Liver (tissue), 3 donors: ENCODE results near the gene SPR.

Source experiments
- EGR1 ChIP-seq, 2 donors: IDR thresholded peaks; 2 replicates each; pipeline ENCODE4 v1.6.1; 2016 to 2018; ENCODE audit warnings: antibody characterized with exemption in 2 of 2, low read depth in 2 of 2
- FOXA1 ChIP-seq: IDR thresholded peaks from 2 replicates; pipeline ENCODE4 v1.6.1; 2016; ENCODE audit warnings: antibody characterized with exemption
- GABPA ChIP-seq, 2 donors: IDR thresholded peaks in 1 of 2; conservative IDR thresholded peaks in 1 of 2; 2 replicates each; pipeline ENCODE4 v1.6.1; 2016; ENCODE audit warnings: antibody characterized with exemption in 2 of 2, mild to moderate bottlenecking in 1 of 2, moderate library complexity in 1 of 2
- HNF4A ChIP-seq, 2 donors: conservative IDR thresholded peaks; 2 replicates each; pipeline ENCODE4 v1.6.1; 2016; ENCODE audit warnings: antibody characterized with exemption in 2 of 2, mild to moderate bottlenecking in 2 of 2
- JUND ChIP-seq, 2 donors: IDR thresholded peaks; 2 replicates each; pipeline ENCODE4 v1.6.1; 2016; ENCODE audit warnings: antibody characterized with exemption in 2 of 2
- RAD21 ChIP-seq, 2 donors: IDR thresholded peaks; 2 replicates each; pipeline ENCODE4 v1.6.1; 2016; ENCODE audit warnings: antibody characterized with exemption in 2 of 2, mild to moderate bottlenecking in 2 of 2
- SP1 ChIP-seq: IDR thresholded peaks from 2 replicates; pipeline ENCODE4 v1.6.1; 2018; ENCODE audit warnings: antibody characterized with exemption, mild to moderate bottlenecking
- YY1 ChIP-seq: IDR thresholded peaks from 2 replicates; pipeline ENCODE4 v1.6.1; 2016; ENCODE audit warnings: antibody characterized with exemption, mild to moderate bottlenecking
- TF ChIP-seq, protein P1 (sequence below): fragments of 150-350 bp; IDR thresholded peaks from 2 replicates; pipeline ENCODE4 v1.5.1; 2017; ENCODE audit warnings: improper control_type of control experiment, low read depth, low read length; ENCODE audit not compliant: missing input control
- TF ChIP-seq, protein P2 (sequence below): IDR thresholded peaks from 2 replicates; pipeline ENCODE4 v1.6.1; 2016; ENCODE audit warnings: antibody characterized with exemption
- TF ChIP-seq, protein P3 (sequence below): IDR thresholded peaks from 2 replicates; pipeline ENCODE4 v1.6.1; 2016; ENCODE audit warnings: antibody characterized with exemption
- TF ChIP-seq, protein P4 (sequence below): IDR thresholded peaks from 2 replicates; pipeline ENCODE4 v1.6.1; 2016; ENCODE audit warnings: antibody characterized with exemption, mild to moderate bottlenecking
- TF ChIP-seq, protein P5 (sequence below): IDR thresholded peaks from 2 replicates; pipeline ENCODE4 v1.6.1; 2016; ENCODE audit warnings: antibody characterized with exemption
- donor health status: healthy.
- donor health status: healthy.

DNA sequence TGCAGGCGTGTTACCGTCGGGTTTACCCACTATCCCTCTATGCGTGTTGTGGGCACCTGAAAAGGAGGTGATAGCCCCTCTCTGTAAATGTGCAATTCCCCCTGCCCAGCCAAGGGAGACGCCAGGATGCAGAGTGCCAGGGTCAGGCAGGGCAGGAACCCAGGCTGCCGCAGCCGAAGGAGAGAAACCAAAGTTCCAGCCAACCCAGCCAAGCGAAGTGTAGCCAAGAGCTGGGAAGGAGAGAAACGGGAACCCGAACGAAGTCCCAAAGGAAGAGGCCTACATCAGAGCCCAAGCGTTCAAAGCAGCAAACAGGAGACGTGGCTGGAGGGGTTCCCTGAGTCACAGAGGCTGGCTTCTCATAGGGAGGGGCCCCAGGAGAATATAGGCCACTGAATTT lies 24.2 kb upstream of the SPR start:
- TF ChIP-seq, protein P1, sequence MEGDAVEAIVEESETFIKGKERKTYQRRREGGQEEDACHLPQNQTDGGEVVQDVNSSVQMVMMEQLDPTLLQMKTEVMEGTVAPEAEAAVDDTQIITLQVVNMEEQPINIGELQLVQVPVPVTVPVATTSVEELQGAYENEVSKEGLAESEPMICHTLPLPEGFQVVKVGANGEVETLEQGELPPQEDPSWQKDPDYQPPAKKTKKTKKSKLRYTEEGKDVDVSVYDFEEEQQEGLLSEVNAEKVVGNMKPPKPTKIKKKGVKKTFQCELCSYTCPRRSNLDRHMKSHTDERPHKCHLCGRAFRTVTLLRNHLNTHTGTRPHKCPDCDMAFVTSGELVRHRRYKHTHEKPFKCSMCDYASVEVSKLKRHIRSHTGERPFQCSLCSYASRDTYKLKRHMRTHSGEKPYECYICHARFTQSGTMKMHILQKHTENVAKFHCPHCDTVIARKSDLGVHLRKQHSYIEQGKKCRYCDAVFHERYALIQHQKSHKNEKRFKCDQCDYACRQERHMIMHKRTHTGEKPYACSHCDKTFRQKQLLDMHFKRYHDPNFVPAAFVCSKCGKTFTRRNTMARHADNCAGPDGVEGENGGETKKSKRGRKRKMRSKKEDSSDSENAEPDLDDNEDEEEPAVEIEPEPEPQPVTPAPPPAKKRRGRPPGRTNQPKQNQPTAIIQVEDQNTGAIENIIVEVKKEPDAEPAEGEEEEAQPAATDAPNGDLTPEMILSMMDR: no peak
- TF ChIP-seq, protein P2, sequence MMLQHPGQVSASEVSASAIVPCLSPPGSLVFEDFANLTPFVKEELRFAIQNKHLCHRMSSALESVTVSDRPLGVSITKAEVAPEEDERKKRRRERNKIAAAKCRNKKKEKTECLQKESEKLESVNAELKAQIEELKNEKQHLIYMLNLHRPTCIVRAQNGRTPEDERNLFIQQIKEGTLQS: no peak
- TF ChIP-seq, protein P3, sequence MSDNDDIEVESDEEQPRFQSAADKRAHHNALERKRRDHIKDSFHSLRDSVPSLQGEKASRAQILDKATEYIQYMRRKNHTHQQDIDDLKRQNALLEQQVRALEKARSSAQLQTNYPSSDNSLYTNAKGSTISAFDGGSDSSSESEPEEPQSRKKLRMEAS: no peak
- TF ChIP-seq RAD21 (IDR thresholded peaks at IDR 0.05): no peak
- TF ChIP-seq YY1: no peak
- TF ChIP-seq, protein P4, sequence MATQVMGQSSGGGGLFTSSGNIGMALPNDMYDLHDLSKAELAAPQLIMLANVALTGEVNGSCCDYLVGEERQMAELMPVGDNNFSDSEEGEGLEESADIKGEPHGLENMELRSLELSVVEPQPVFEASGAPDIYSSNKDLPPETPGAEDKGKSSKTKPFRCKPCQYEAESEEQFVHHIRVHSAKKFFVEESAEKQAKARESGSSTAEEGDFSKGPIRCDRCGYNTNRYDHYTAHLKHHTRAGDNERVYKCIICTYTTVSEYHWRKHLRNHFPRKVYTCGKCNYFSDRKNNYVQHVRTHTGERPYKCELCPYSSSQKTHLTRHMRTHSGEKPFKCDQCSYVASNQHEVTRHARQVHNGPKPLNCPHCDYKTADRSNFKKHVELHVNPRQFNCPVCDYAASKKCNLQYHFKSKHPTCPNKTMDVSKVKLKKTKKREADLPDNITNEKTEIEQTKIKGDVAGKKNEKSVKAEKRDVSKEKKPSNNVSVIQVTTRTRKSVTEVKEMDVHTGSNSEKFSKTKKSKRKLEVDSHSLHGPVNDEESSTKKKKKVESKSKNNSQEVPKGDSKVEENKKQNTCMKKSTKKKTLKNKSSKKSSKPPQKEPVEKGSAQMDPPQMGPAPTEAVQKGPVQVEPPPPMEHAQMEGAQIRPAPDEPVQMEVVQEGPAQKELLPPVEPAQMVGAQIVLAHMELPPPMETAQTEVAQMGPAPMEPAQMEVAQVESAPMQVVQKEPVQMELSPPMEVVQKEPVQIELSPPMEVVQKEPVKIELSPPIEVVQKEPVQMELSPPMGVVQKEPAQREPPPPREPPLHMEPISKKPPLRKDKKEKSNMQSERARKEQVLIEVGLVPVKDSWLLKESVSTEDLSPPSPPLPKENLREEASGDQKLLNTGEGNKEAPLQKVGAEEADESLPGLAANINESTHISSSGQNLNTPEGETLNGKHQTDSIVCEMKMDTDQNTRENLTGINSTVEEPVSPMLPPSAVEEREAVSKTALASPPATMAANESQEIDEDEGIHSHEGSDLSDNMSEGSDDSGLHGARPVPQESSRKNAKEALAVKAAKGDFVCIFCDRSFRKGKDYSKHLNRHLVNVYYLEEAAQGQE: no peak
- TF ChIP-seq, protein P5, sequence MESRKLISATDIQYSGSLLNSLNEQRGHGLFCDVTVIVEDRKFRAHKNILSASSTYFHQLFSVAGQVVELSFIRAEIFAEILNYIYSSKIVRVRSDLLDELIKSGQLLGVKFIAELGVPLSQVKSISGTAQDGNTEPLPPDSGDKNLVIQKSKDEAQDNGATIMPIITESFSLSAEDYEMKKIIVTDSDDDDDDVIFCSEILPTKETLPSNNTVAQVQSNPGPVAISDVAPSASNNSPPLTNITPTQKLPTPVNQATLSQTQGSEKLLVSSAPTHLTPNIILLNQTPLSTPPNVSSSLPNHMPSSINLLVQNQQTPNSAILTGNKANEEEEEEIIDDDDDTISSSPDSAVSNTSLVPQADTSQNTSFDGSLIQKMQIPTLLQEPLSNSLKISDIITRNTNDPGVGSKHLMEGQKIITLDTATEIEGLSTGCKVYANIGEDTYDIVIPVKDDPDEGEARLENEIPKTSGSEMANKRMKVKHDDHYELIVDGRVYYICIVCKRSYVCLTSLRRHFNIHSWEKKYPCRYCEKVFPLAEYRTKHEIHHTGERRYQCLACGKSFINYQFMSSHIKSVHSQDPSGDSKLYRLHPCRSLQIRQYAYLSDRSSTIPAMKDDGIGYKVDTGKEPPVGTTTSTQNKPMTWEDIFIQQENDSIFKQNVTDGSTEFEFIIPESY: no peak
- no peak for TF ChIP-seq HNF4A (conservative IDR thresholded peaks at IDR 0.05)
- no peak for TF ChIP-seq GABPA (IDR thresholded peaks at IDR 0.05 in 1 of 2, conservative IDR thresholded peaks at IDR 0.05 in 1 of 2)
- TF ChIP-seq SP1: no peak
- no peak for TF ChIP-seq JUND (IDR thresholded peaks at IDR 0.05)
- no peak for TF ChIP-seq EGR1 (IDR thresholded peaks at IDR 0.05; ENCODE audit: low read depth in 2 of 2)
- no peak for TF ChIP-seq FOXA1
